A549 treated with CpdA at 1 μM for 4 hours (cell line): ENCODE results near the gene FNDC1. TPM values are rescaled to one million over a fixed set of nuclear protein-coding genes. Genes with fewer than 3 reads are reported as not detected.

Experiments used
- total RNA-seq: library from RNA; stranded (reverse); fragments of 200-300 nt; extraction: Qiagen RNA extraction; gene quantifications from 5 replicates; pipeline ENCODE4 v1.2.3, GENCODE V29; 2022; ENCODE audit warnings: low read depth

Gene FNDC1
- total RNA-seq, result 0.07 to 0.09 TPM (median 0.08 TPM) in 4 of 5 replicates, not detected in the other

DNA sequence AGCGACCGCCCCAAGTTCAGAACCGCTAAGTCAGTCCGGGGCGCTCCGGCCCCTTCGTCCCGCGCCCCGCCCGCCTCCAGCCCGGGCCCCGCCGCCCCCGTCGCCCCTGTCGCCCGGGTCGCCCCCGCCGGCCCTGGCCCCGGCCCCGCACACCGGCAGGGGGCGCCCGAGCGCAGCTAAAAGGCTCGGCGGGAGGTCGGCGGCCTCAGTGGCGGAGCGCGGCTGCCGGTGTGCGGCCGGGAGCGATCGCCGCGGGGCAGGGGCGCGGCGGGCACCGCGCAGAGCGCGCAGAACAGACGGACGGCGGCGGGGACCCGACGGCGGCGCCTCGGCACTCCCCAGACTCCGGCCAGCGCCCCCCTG is at the start of gene FNDC1:
TSS of gene FNDC1 (plus strand) at position 208 of the 363 bp plus-strand sequence. CDS start 197 bp downstream, outside the sequence.

Other genes with a start within 250 kb of the FNDC1 start
- 3.9 to 5.2 TPM (median 4.3 TPM) in 5 replicates for gene RSPH3, start 169.2 kb upstream of the FNDC1 start, total RNA-seq
- not detected in 5 replicates for gene TAGAP, start 124.4 kb upstream of the FNDC1 start, total RNA-seq